ENCODE results near the gene VDAC1.

Gene VDAC1

DNA sequence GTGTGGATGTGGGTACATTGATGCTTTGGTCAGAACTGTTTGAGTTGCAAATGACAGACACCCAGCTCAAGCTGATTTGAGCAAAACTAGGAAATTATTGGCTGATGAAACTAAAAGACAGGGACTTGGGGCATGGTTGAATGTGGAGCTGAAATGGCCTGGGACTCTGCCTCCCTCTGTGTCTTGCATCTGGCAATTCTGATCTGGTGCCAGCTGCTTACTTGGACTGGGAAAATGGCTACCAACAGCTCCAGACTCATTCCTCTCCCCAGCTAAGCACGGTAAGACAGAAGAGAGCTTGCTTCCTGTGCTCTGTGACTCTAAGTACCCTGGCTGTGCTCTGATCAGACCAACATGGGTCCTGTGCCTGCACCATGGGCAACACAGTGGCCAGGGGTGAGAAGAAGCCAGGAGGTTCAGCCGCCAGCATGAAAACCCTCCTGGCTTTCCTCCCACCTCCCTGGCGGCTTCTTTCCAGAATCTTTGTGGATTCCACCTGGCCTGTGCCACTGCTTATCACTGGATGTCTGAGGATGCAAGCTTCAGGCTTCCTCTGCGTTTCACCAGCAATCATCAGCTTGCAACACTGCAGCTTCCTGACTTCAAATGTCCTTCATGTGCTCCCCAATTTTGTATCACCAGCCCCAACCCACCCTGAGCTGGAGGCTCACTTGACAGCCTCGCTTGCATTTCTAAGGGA, 80.4 kb downstream of the VDAC1 start:
- DNase-seq = no peak

DNA sequence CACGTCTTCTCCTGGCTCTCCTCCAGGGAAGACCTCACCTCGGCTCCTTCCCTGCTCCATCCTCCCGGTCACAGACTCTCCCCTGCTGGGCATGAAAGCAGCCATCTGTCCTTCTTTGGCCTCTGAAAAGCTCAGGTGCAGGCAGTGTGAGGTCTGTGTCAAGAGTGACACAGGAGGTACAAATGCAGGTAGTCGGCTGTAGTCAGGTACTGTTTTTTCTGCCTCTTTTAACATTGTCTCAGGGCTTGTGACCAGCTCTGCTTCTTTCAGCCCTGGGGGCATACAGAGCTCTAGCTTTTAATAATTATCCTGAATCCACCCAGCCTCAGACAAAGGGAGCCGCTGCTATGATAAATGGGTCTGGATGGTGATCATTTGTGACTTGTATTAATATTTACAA, 82.8 kb downstream of the VDAC1 start:
- no peak for DNase-seq
